ENCODE data around the gene MIPEP.
"Not testable (repeated sequence)": the region's sequence is repeated elsewhere in the genome, so short reads cannot be mapped to it uniquely, and the experiment has no call there.

MIPEP gene

GRCh38 chr13:23770428-23770827 is 118.8 kb downstream of the MIPEP start:
- WGBS, 2 experiments = 88 to 94% methylated on average over 3 to 4 of the region's 4 CpGs

GRCh38 chr13:23769401-23769800 is 119.8 kb downstream of the MIPEP start:
- H3K27ac ChIP-seq (ENCODE audit: insufficient read depth, low read depth, low read length, poor library complexity, severe bottlenecking) = no peak overlapping the region
- H3K4me3 ChIP-seq (ENCODE audit: insufficient read depth, low read depth, low read length) = no peak overlapping the region
- H3K9me3 ChIP-seq (ENCODE audit: control insufficient read depth, low read length) = no peaks in the 10 kb centered on the region
- 85 to 99% methylated on average over 3 of the region's 3 CpGs for WGBS, 2 experiments
- no peaks in the 10 kb centered on the region for H3K36me3 ChIP-seq (ENCODE audit: control insufficient read depth, insufficient read depth, low read length)
- H3K4me1 ChIP-seq (ENCODE audit: control insufficient read depth, insufficient read depth, low read length) = no peaks in the 10 kb centered on the region
- H3K27me3 ChIP-seq (ENCODE audit: control insufficient read depth, insufficient read depth, low read length, poor library complexity, severe bottlenecking) = no peaks in the 10 kb centered on the region

More at GRCh38 chr13:23770428-23770827, 118.8 kb downstream of the MIPEP start:
- Histone ChIP-seq H3K36me3 (ENCODE audit: control insufficient read depth, insufficient read depth, low read length) (no peaks in the 10 kb centered on the region), H3K27me3 (ENCODE audit: control insufficient read depth, insufficient read depth, low read length, poor library complexity, severe bottlenecking) (no peaks in the 10 kb centered on the region), H3K4me1 (ENCODE audit: control insufficient read depth, insufficient read depth, low read length) (no peaks in the 10 kb centered on the region), H3K27ac (ENCODE audit: insufficient read depth, low read depth, low read length, poor library complexity, severe bottlenecking) (no peak overlapping the region), H3K9me3 (ENCODE audit: control insufficient read depth, low read length) (no peaks in the 10 kb centered on the region), H3K4me3 (ENCODE audit: insufficient read depth, low read depth, low read length) (no peak overlapping the region)

- Histone ChIP-seq H3K27ac (ENCODE audit: insufficient read depth, low read depth, low read length, poor library complexity, severe bottlenecking) (no peak overlapping the region), H3K27me3 (ENCODE audit: control insufficient read depth, insufficient read depth, low read length, poor library complexity, severe bottlenecking) (no peaks in the 10 kb centered on the region), H3K4me3 (ENCODE audit: insufficient read depth, low read depth, low read length) (no peak overlapping the region), H3K9me3 (ENCODE audit: control insufficient read depth, low read length) (no peaks in the 10 kb centered on the region), H3K36me3 (ENCODE audit: control insufficient read depth, insufficient read depth, low read length) (no peaks in the 10 kb centered on the region), H3K4me1 (ENCODE audit: control insufficient read depth, insufficient read depth, low read length) (no peaks in the 10 kb centered on the region)
- WGBS, 2 experiments = 94 to 98% methylated on average over 7 of the region's 7 CpGs
Observed at GRCh38 chr13:23767838-23768237, 121.4 kb downstream of the MIPEP start.

GRCh38 chr13:23766939-23767338 is 122.3 kb downstream of the MIPEP start:
- no peak overlapping the region for H3K4me3 ChIP-seq (ENCODE audit: insufficient read depth, low read depth, low read length)
- H3K27me3 ChIP-seq (ENCODE audit: control insufficient read depth, insufficient read depth, low read length, poor library complexity, severe bottlenecking) = no peaks in the 10 kb centered on the region
- H3K36me3 ChIP-seq (ENCODE audit: control insufficient read depth, insufficient read depth, low read length) = no peaks in the 10 kb centered on the region
- no peak overlapping the region for H3K27ac ChIP-seq (ENCODE audit: insufficient read depth, low read depth, low read length, poor library complexity, severe bottlenecking)
- no peaks in the 10 kb centered on the region for H3K9me3 ChIP-seq (ENCODE audit: control insufficient read depth, low read length)
- WGBS, 2 experiments = 87 to 94% methylated on average over 1 of the region's 1 CpG
- no peaks in the 10 kb centered on the region for H3K4me1 ChIP-seq (ENCODE audit: control insufficient read depth, insufficient read depth, low read length)

GRCh38 chr13:23766283-23766682 is 122.9 kb downstream of the MIPEP start:
- Histone ChIP-seq H3K36me3 (ENCODE audit: control insufficient read depth, insufficient read depth, low read length) (no peaks in the 10 kb centered on the region), H3K9me3 (ENCODE audit: control insufficient read depth, low read length) (no peaks in the 10 kb centered on the region), H3K27me3 (ENCODE audit: control insufficient read depth, insufficient read depth, low read length, poor library complexity, severe bottlenecking) (no peaks in the 10 kb centered on the region), H3K27ac (ENCODE audit: insufficient read depth, low read depth, low read length, poor library complexity, severe bottlenecking) (no peak overlapping the region), H3K4me3 (ENCODE audit: insufficient read depth, low read depth, low read length) (no peak overlapping the region), H3K4me1 (ENCODE audit: control insufficient read depth, insufficient read depth, low read length) (no peaks in the 10 kb centered on the region)
- WGBS, 2 experiments = 93 to 95% methylated on average over 2 of the region's 2 CpGs

GRCh38 chr13:23765531-23765930 is 123.7 kb downstream of the MIPEP start:
- WGBS, 2 experiments = 93 to 99% methylated on average over 6 of the region's 6 CpGs
- Histone ChIP-seq H3K36me3 (ENCODE audit: control insufficient read depth, insufficient read depth, low read length) (no peaks in the 10 kb centered on the region), H3K4me1 (ENCODE audit: control insufficient read depth, insufficient read depth, low read length) (no peaks in the 10 kb centered on the region), H3K4me3 (ENCODE audit: insufficient read depth, low read depth, low read length) (no peak overlapping the region), H3K27me3 (ENCODE audit: control insufficient read depth, insufficient read depth, low read length, poor library complexity, severe bottlenecking) (no peaks in the 10 kb centered on the region), H3K9me3 (ENCODE audit: control insufficient read depth, low read length) (no peaks in the 10 kb centered on the region), H3K27ac (ENCODE audit: insufficient read depth, low read depth, low read length, poor library complexity, severe bottlenecking) (no peak overlapping the region)

GRCh38 chr13:23763318-23763717 is 125.9 kb downstream of the MIPEP start:
- Histone ChIP-seq H3K27me3 (ENCODE audit: control insufficient read depth, insufficient read depth, low read length, poor library complexity, severe bottlenecking) (no peaks in the 10 kb centered on the region), H3K27ac (ENCODE audit: insufficient read depth, low read depth, low read length, poor library complexity, severe bottlenecking) (no peak overlapping the region), H3K4me3 (ENCODE audit: insufficient read depth, low read depth, low read length) (no peak overlapping the region), H3K9me3 (ENCODE audit: control insufficient read depth, low read length) (no peaks in the 10 kb centered on the region), H3K4me1 (ENCODE audit: control insufficient read depth, insufficient read depth, low read length) (no peaks in the 10 kb centered on the region), H3K36me3 (ENCODE audit: control insufficient read depth, insufficient read depth, low read length) (no peaks in the 10 kb centered on the region)
- WGBS, 2 experiments = 96 to 97% methylated on average over 3 of the region's 3 CpGs

- 81 to 86% methylated on average over 6 to 7 of the region's 8 CpGs for WGBS, 2 experiments
- not testable (repeated sequence) for H3K4me3 ChIP-seq (ENCODE audit: insufficient read depth, low read depth, low read length); H3K9me3 ChIP-seq (ENCODE audit: control insufficient read depth, low read length); H3K27ac ChIP-seq (ENCODE audit: insufficient read depth, low read depth, low read length, poor library complexity, severe bottlenecking); H3K36me3 ChIP-seq (ENCODE audit: control insufficient read depth, insufficient read depth, low read length); H3K27me3 ChIP-seq (ENCODE audit: control insufficient read depth, insufficient read depth, low read length, poor library complexity, severe bottlenecking); H3K4me1 ChIP-seq (ENCODE audit: control insufficient read depth, insufficient read depth, low read length)
Observed at GRCh38 chr13:23761760-23762159, 127.4 kb downstream of the MIPEP start.

GRCh38 chr13:23760000-23760399 is 129.2 kb downstream of the MIPEP start:
- Histone ChIP-seq H3K36me3 (ENCODE audit: control insufficient read depth, insufficient read depth, low read length) (no peaks in the 10 kb centered on the region), H3K4me3 (ENCODE audit: insufficient read depth, low read depth, low read length) (no peak overlapping the region), H3K27ac (ENCODE audit: insufficient read depth, low read depth, low read length, poor library complexity, severe bottlenecking) (no peak overlapping the region), H3K4me1 (ENCODE audit: control insufficient read depth, insufficient read depth, low read length) (peaks cover 3% of the 10 kb centered on the region), H3K27me3 (ENCODE audit: control insufficient read depth, insufficient read depth, low read length, poor library complexity, severe bottlenecking) (no peaks in the 10 kb centered on the region), H3K9me3 (ENCODE audit: control insufficient read depth, low read length) (no peaks in the 10 kb centered on the region)
- WGBS, 2 experiments = 95 to 96% methylated on average over 9 of the region's 9 CpGs

- H3K27ac ChIP-seq (ENCODE audit: insufficient read depth, low read depth, low read length, poor library complexity, severe bottlenecking) = no peak overlapping the region
- no peak overlapping the region for H3K4me3 ChIP-seq (ENCODE audit: insufficient read depth, low read depth, low read length)
- H3K9me3 ChIP-seq (ENCODE audit: control insufficient read depth, low read length) = no peaks in the 10 kb centered on the region
- H3K27me3 ChIP-seq (ENCODE audit: control insufficient read depth, insufficient read depth, low read length, poor library complexity, severe bottlenecking) = no peaks in the 10 kb centered on the region
- WGBS, 2 experiments = 83 to 87% methylated on average over 9 of the region's 9 CpGs
- H3K4me1 ChIP-seq (ENCODE audit: control insufficient read depth, insufficient read depth, low read length) = peaks cover 5% of the 10 kb centered on the region
- no peaks in the 10 kb centered on the region for H3K36me3 ChIP-seq (ENCODE audit: control insufficient read depth, insufficient read depth, low read length)
Observed at GRCh38 chr13:23758798-23759527, 130.2 kb downstream of the MIPEP start.
